Trophoblast cell (in vitro differentiated cells and primary cell): ENCODE measurements around the gene ANKLE1.

Experiments
- DNase-seq, 2 donors: peaks; one replicate each; pipeline ENCODE4 v3.0.0-alpha.2; 2016
- H2AFZ ChIP-seq: 2 replicates; pipeline ENCODE4 v1.6.1; 2013; ENCODE audit warnings: low read length, moderate library complexity, mild to moderate bottlenecking; ENCODE audit not compliant: insufficient read depth, poor library complexity
- H2AK5ac ChIP-seq: 2 replicates; pipeline ENCODE4 v1.6.1; 2013; ENCODE audit warnings: mild to moderate bottlenecking, low read length
- H2BK120ac ChIP-seq: 2 replicates; pipeline ENCODE4 v1.6.1; 2013; ENCODE audit warnings: low read length, mild to moderate bottlenecking, moderate library complexity; ENCODE audit not compliant: insufficient read depth, poor library complexity
- H2BK12ac ChIP-seq: 2 replicates; pipeline ENCODE4 v1.6.1; 2013; ENCODE audit warnings: mild to moderate bottlenecking, low read length, moderate library complexity
- H2BK5ac ChIP-seq: 2 replicates; pipeline ENCODE4 v1.6.1; 2013; ENCODE audit warnings: low read length, low read depth, moderate library complexity, mild to moderate bottlenecking; ENCODE audit not compliant: poor library complexity
- H3K14ac ChIP-seq: 2 replicates; pipeline ENCODE4 v1.6.1; 2013; ENCODE audit warnings: mild to moderate bottlenecking, low read length
- H3K18ac ChIP-seq: 2 replicates; pipeline ENCODE4 v1.6.1; 2013; ENCODE audit warnings: mild to moderate bottlenecking, low read length
- H3K23ac ChIP-seq: 2 replicates; pipeline ENCODE4 v1.6.1; 2013; ENCODE audit warnings: low read length
- H3K27ac ChIP-seq: 2 replicates; pipeline ENCODE4 v1.5.1; 2013; ENCODE audit warnings: low read depth, mild to moderate bottlenecking, inconsistent platforms, low read length, moderate library complexity
- H3K27me3 ChIP-seq: 2 replicates; pipeline ENCODE4 v1.6.1; 2013; ENCODE audit warnings: inconsistent platforms, mild to moderate bottlenecking, low read length, moderate library complexity; ENCODE audit not compliant: insufficient read depth
- H3K36me3 ChIP-seq, 2 experiments: 1 replicate in 1 of 2; 2 replicates in 1 of 2; pipeline ENCODE4 v1.6.1; 2013; ENCODE audit warnings: low read length in 2 of 2, mild to moderate bottlenecking in 2 of 2, moderate library complexity in 1 of 2; ENCODE audit not compliant: insufficient read depth in 2 of 2, control insufficient read depth in 1 of 2
- H3K4ac ChIP-seq: 2 replicates; pipeline ENCODE4 v1.6.1; 2013; ENCODE audit warnings: low read depth, mild to moderate bottlenecking, low read length, moderate library complexity
- H3K4me1 ChIP-seq, 2 experiments: 1 replicate in 1 of 2; 2 replicates in 1 of 2; pipeline ENCODE4 v1.6.1; 2013; ENCODE audit warnings: low read length in 2 of 2, mild to moderate bottlenecking in 2 of 2, moderate library complexity in 1 of 2; ENCODE audit not compliant: insufficient read depth in 2 of 2, control insufficient read depth in 1 of 2
- H3K4me2 ChIP-seq: 2 replicates; pipeline ENCODE4 v1.6.1; 2013; ENCODE audit warnings: inconsistent platforms, mild to moderate bottlenecking, low read length, moderate library complexity
- H3K4me3 ChIP-seq: 2 replicates; pipeline ENCODE4 v1.5.1; 2013; ENCODE audit warnings: mild to moderate bottlenecking, low read depth, low read length, inconsistent platforms
- H3K79me1 ChIP-seq: one replicate; pipeline ENCODE4 v1.6.1; 2013; ENCODE audit warnings: low read length
- H3K79me2 ChIP-seq: 2 replicates; pipeline ENCODE4 v1.6.1; 2013; ENCODE audit warnings: low read length, mild to moderate bottlenecking; ENCODE audit not compliant: control insufficient read depth, insufficient read depth, poor library complexity
- H3K9ac ChIP-seq: 2 replicates; pipeline ENCODE4 v1.6.1; 2013; ENCODE audit warnings: mild to moderate bottlenecking, low read length
- H3K9me3 ChIP-seq: 2 replicates; pipeline ENCODE4 v1.6.1; 2013; ENCODE audit warnings: low read depth, mild to moderate bottlenecking, control low read depth, inconsistent platforms, low read length; ENCODE audit not compliant: insufficient read depth
- H4K12ac ChIP-seq: 2 replicates; pipeline ENCODE4 v1.6.1; 2013; ENCODE audit warnings: low read depth, mild to moderate bottlenecking, low read length, moderate library complexity
- H4K8ac ChIP-seq: 2 replicates; pipeline ENCODE4 v1.6.1; 2013; ENCODE audit warnings: low read depth, mild to moderate bottlenecking, low read length, moderate library complexity
- H4K91ac ChIP-seq: one replicate; pipeline ENCODE4 v1.6.1; 2013; ENCODE audit warnings: low read depth, mild to moderate bottlenecking, low read length, moderate library complexity
- WGBS: extraction: QIAGEN DNeasy Blood & Tissue Kit; methylation state at CpG from one replicate; pipeline ENCODE4 v1.1.7; 2013; ENCODE audit warnings: missing lambda C conversion rate; ENCODE audit not compliant: insufficient read length, insufficient coverage; ENCODE audit errors: extremely low coverage; 5-methylcytosine and 5-hydroxymethylcytosine counted together

Gene ANKLE1

DNA sequence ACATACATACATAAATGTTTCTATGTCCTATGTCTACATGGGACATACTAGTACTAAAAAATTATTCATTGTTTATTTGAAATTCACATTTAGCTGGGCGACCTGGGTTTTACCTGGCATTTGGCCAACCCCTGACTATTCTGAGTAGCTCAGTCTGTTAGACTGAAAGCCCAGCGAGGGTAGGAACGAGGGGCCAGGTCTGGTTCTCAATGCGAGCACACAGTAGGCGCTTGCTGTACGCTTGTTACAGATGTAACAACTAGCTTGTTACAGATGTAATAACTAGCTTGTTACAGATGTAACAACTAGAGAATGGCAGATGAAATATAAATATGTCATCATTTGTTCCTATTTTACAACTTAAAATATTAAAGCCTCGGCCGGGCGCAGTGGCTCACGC, 53.9 kb downstream of the ANKLE1 start:
- no peak overlapping the region for H2BK120ac ChIP-seq
- no peak overlapping the region for H2AK5ac ChIP-seq
- no peaks in the 10 kb centered on the region for H3K27me3 ChIP-seq
- no peak overlapping the region for H3K23ac ChIP-seq
- H2BK12ac ChIP-seq: no peak overlapping the region
- H3K9me3 ChIP-seq: peaks cover 2% of the 10 kb centered on the region
- H3K18ac ChIP-seq: no peak overlapping the region
- WGBS: no CpG with 5 or more reads among the region's 10 CpGs
- H3K79me1 ChIP-seq: peaks cover 26% of the 10 kb centered on the region
- H3K27ac ChIP-seq: no peak overlapping the region
- no peak overlapping the region for H4K91ac ChIP-seq
- no peak overlapping the region for H3K4me2 ChIP-seq
- H3K4ac ChIP-seq: no peak overlapping the region
- no peak overlapping the region for H4K12ac ChIP-seq
- DNase-seq: no peak
- H3K36me3 ChIP-seq: peaks cover 2 to 9% of the 10 kb centered on the region in 2 experiments
- H2AFZ ChIP-seq: no peak overlapping the region
- no peak overlapping the region for H3K9ac ChIP-seq
- peaks cover 19 to 20% of the 10 kb centered on the region in 2 experiments for H3K4me1 ChIP-seq
- no peak overlapping the region for H3K4me3 ChIP-seq
- H3K79me2 ChIP-seq: peaks cover 5% of the 10 kb centered on the region
- no peak overlapping the region for H2BK5ac ChIP-seq
- no peak overlapping the region for H3K14ac ChIP-seq
- no peak overlapping the region for H4K8ac ChIP-seq
